ENCODE measurements around the gene CDC73. TPM values are rescaled to one million over a fixed set of nuclear protein-coding genes. Genes with fewer than 3 reads are reported as not detected.

CDC73 gene
- total and polyA plus RNA-seq, 7 experiments from 2014 or later = 57.6 to 65.0 (median 59.2) TPM

GRCh38 chr1:193256019-193256418, 134.2 kb downstream of the CDC73 start:
- no peaks in the 10 kb centered on the region for H3K9me3 ChIP-seq (ENCODE audit: control insufficient read depth in 2 of 3, low read length in 3 of 3)
- ChIA-PET CTCF (no interaction called here), POLR2A (no interaction called here)
- DNase-seq (no peak), ATAC-seq (no peak)
- H3K4me3 ChIP-seq (ENCODE audit: low read length) = no peak overlapping the region
- H3K27ac ChIP-seq (ENCODE audit: low read depth, low read length) = no peak overlapping the region
- H3K36me3 Mint-ChIP-seq = peaks cover 0 to 15% (median 6%) of the 10 kb centered on the region in 5 donors
- no peaks in the 10 kb centered on the region for H3K27me3 ChIP-seq (ENCODE audit: control insufficient read depth in 2 of 2, insufficient read depth in 2 of 2, low read length in 2 of 2)
- peaks cover 0 to 6% (median 0%) of the 10 kb centered on the region in 7 donors for H3K4me1 Mint-ChIP-seq
- H3K9me3 Mint-ChIP-seq = peaks cover 0 to 2% (median 0%) of the 10 kb centered on the region in 11 donors
- H3K4me1 ChIP-seq (ENCODE audit: control insufficient read depth in 2 of 2, insufficient read depth in 2 of 2, low read length in 2 of 2) = no peaks in the 10 kb centered on the region
- no peak overlapping the region for H3K4me3 Mint-ChIP-seq
- no peak overlapping the region for H3K27ac Mint-ChIP-seq
- intact Hi-C loops (cut with micrococcal nuclease) = loop anchor here in 1 of 2 donors (5.0 to 10.0 kb wide), 2 partner anchors 449 to 499 kb away; partner anchors contain the start of gene RGS2
- no peaks in the 10 kb centered on the region for H3K27me3 Mint-ChIP-seq
- peaks cover 0 to 3% (median 0%) of the 10 kb centered on the region in 3 experiments for H3K36me3 ChIP-seq (ENCODE audit: control insufficient read depth in 2 of 3, insufficient read depth in 3 of 3, low read length in 3 of 3)

- no peak overlapping the region for H3K27ac ChIP-seq (ENCODE audit: low read depth, low read length)
- peaks cover 0 to 9% (median 0%) of the 10 kb centered on the region in 7 donors for H3K4me1 Mint-ChIP-seq
- POLR2A ChIA-PET = no interaction called here
- no peaks in the 10 kb centered on the region for H3K36me3 ChIP-seq (ENCODE audit: control insufficient read depth in 2 of 3, insufficient read depth in 3 of 3, low read length in 3 of 3)
- ATAC-seq (no peak), DNase-seq (no peak)
- no peak overlapping the region for H3K27ac Mint-ChIP-seq
- intact Hi-C loops (cut with micrococcal nuclease) = loop anchor here in 1 of 2 donors (5.0 to 10.0 kb wide), 2 partner anchors 452 to 495 kb away; partner anchors contain the start of gene RGS2
- H3K4me3 ChIP-seq (ENCODE audit: low read length) = no peak overlapping the region
- no peaks in the 10 kb centered on the region for H3K27me3 Mint-ChIP-seq
- no peak overlapping the region for H3K4me3 Mint-ChIP-seq
- peaks cover 0 to 24% (median 11%) of the 10 kb centered on the region in 5 donors for H3K36me3 Mint-ChIP-seq
- H3K9me3 ChIP-seq (ENCODE audit: control insufficient read depth in 2 of 3, low read length in 3 of 3) = no peaks in the 10 kb centered on the region
- CTCF ChIA-PET = no interaction called here
- H3K27me3 ChIP-seq (ENCODE audit: control insufficient read depth in 2 of 2, insufficient read depth in 2 of 2, low read length in 2 of 2) = no peaks in the 10 kb centered on the region
- no peaks in the 10 kb centered on the region for H3K4me1 ChIP-seq (ENCODE audit: control insufficient read depth in 2 of 2, insufficient read depth in 2 of 2, low read length in 2 of 2)
- peaks cover 0 to 2% (median 0%) of the 10 kb centered on the region in 11 donors for H3K9me3 Mint-ChIP-seq
Measured at GRCh38 chr1:193259636-193260035, 137.8 kb downstream of the CDC73 start.

GRCh38 chr1:193260056-193260745, 138.4 kb downstream of the CDC73 start:
- H3K9me3 ChIP-seq (ENCODE audit: control insufficient read depth in 2 of 3, low read length in 3 of 3) = no peaks in the 10 kb centered on the region
- ChIA-PET CTCF (no interaction called here), POLR2A (no interaction called here)
- H3K36me3 ChIP-seq (ENCODE audit: control insufficient read depth in 2 of 3, insufficient read depth in 3 of 3, low read length in 3 of 3) = no peaks in the 10 kb centered on the region
- Mint-ChIP-seq H3K9me3 (no peaks in the 10 kb centered on the region), H3K4me3 (no peak overlapping the region), H3K27ac (no peak overlapping the region), H3K27me3 (no peaks in the 10 kb centered on the region), H3K4me1 (peaks cover 0 to 7% (median 0%) of the 10 kb centered on the region in 7 donors), H3K36me3 (peaks cover 0 to 22% (median 11%) of the 10 kb centered on the region in 5 donors)
- no peak overlapping the region for H3K27ac ChIP-seq (ENCODE audit: low read depth, low read length)
- intact Hi-C loops (cut with micrococcal nuclease) = no loop called here
- H3K4me3 ChIP-seq (ENCODE audit: low read length) = no peak overlapping the region
- DNase-seq (no peak), ATAC-seq (no peak)
- H3K4me1 ChIP-seq (ENCODE audit: control insufficient read depth in 2 of 2, insufficient read depth in 2 of 2, low read length in 2 of 2) = no peaks in the 10 kb centered on the region
- H3K27me3 ChIP-seq (ENCODE audit: control insufficient read depth in 2 of 2, insufficient read depth in 2 of 2, low read length in 2 of 2) = no peaks in the 10 kb centered on the region

- H3K27ac ChIP-seq (ENCODE audit: low read depth, low read length) = no peak overlapping the region
- peaks cover 0 to 28% (median 17%) of the 10 kb centered on the region in 5 donors for H3K36me3 Mint-ChIP-seq
- CTCF ChIA-PET = no interaction called here
Measured at GRCh38 chr1:193260896-193261295, 139.1 kb downstream of the CDC73 start.

GRCh38 chr1:193262661-193263060, 140.8 kb downstream of the CDC73 start:
- intact Hi-C loops (cut with micrococcal nuclease) = no loop called here
- H3K27ac ChIP-seq (ENCODE audit: low read depth, low read length) = no peak overlapping the region
- H3K9me3 Mint-ChIP-seq = peaks cover 0 to 4% (median 0%) of the 10 kb centered on the region in 11 donors

More at GRCh38 chr1:193260896-193261295, 139.1 kb downstream of the CDC73 start:
- Mint-ChIP-seq H3K4me1 (peaks cover 0 to 9% (median 0%) of the 10 kb centered on the region in 7 donors), H3K9me3 (no peaks in the 10 kb centered on the region), H3K27ac (peak overlapping the region in 3 of 9 donors; percentile 17 to 60 (median 37)), H3K4me3 (no peak overlapping the region), H3K27me3 (no peaks in the 10 kb centered on the region)
- intact Hi-C loops (cut with micrococcal nuclease) = no loop called here
- DNase-seq (no peak), ATAC-seq (no peak)
- Histone ChIP-seq H3K4me1 (ENCODE audit: control insufficient read depth in 2 of 2, insufficient read depth in 2 of 2, low read length in 2 of 2) (no peaks in the 10 kb centered on the region), H3K27me3 (ENCODE audit: control insufficient read depth in 2 of 2, insufficient read depth in 2 of 2, low read length in 2 of 2) (no peaks in the 10 kb centered on the region), H3K9me3 (ENCODE audit: control insufficient read depth in 2 of 3, low read length in 3 of 3) (no peaks in the 10 kb centered on the region), H3K4me3 (ENCODE audit: low read length) (no peak overlapping the region), H3K36me3 (ENCODE audit: control insufficient read depth in 2 of 3, insufficient read depth in 3 of 3, low read length in 3 of 3) (no peaks in the 10 kb centered on the region)
- POLR2A ChIA-PET = interaction anchor here (0.6 kb wide), 1 partner anchor 17 kb away, joined by 4 read pairs; no protein-coding TSS in a partner anchor

GRCh38 chr1:193264313-193265065, 142.7 kb downstream of the CDC73 start:
- no peak for DNase-seq
- intact Hi-C loops (cut with micrococcal nuclease) = no loop called here
- Mint-ChIP-seq H3K27me3 (no peaks in the 10 kb centered on the region), H3K4me3 (no peak overlapping the region), H3K9me3 (peaks cover 0 to 4% (median 0%) of the 10 kb centered on the region in 11 donors), H3K27ac (peak overlapping the region in 1 of 9 donors; percentile 52), H3K36me3 (peaks cover 0 to 29% (median 18%) of the 10 kb centered on the region in 5 donors), H3K4me1 (peaks cover 0 to 6% (median 0%) of the 10 kb centered on the region in 7 donors)
- no peaks in the 10 kb centered on the region for H3K4me1 ChIP-seq (ENCODE audit: control insufficient read depth in 2 of 2, insufficient read depth in 2 of 2, low read length in 2 of 2)
- no peaks in the 10 kb centered on the region for H3K27me3 ChIP-seq (ENCODE audit: control insufficient read depth in 2 of 2, insufficient read depth in 2 of 2, low read length in 2 of 2)
- H3K36me3 ChIP-seq (ENCODE audit: control insufficient read depth in 2 of 3, insufficient read depth in 3 of 3, low read length in 3 of 3) = no peaks in the 10 kb centered on the region
- H3K4me3 ChIP-seq (ENCODE audit: low read length) = no peak overlapping the region
- ChIA-PET CTCF (no interaction called here), POLR2A (no interaction called here)
- no peak overlapping the region for H3K27ac ChIP-seq (ENCODE audit: low read depth, low read length)
- no peak for ATAC-seq
- H3K9me3 ChIP-seq (ENCODE audit: control insufficient read depth in 2 of 3, low read length in 3 of 3) = no peaks in the 10 kb centered on the region

More at GRCh38 chr1:193262661-193263060, 140.8 kb downstream of the CDC73 start:
- DNase-seq = no peak
- Mint-ChIP-seq H3K27me3 (no peaks in the 10 kb centered on the region), H3K4me1 (peaks cover 0 to 6% (median 0%) of the 10 kb centered on the region in 7 donors), H3K36me3 (peaks cover 0 to 26% (median 18%) of the 10 kb centered on the region in 5 donors), H3K4me3 (no peak overlapping the region), H3K27ac (peak overlapping the region in 3 of 9 donors; percentile 9 to 53 (median 37))
- CTCF ChIA-PET = no interaction called here
- Histone ChIP-seq H3K36me3 (ENCODE audit: control insufficient read depth in 2 of 3, insufficient read depth in 3 of 3, low read length in 3 of 3) (no peaks in the 10 kb centered on the region), H3K27me3 (ENCODE audit: control insufficient read depth in 2 of 2, insufficient read depth in 2 of 2, low read length in 2 of 2) (no peaks in the 10 kb centered on the region), H3K9me3 (ENCODE audit: control insufficient read depth in 2 of 3, low read length in 3 of 3) (no peaks in the 10 kb centered on the region), H3K4me1 (ENCODE audit: control insufficient read depth in 2 of 2, insufficient read depth in 2 of 2, low read length in 2 of 2) (no peaks in the 10 kb centered on the region), H3K4me3 (ENCODE audit: low read length) (no peak overlapping the region)
- ATAC-seq = no peak
- POLR2A ChIA-PET = no interaction called here
